HepG2 (cell line): Measurements from ENCODE around the gene FXR2. TPM values are rescaled to one million over a fixed set of nuclear protein-coding genes. Genes with fewer than 3 reads are reported as not detected.

Source experiments
- ATAC-seq: fragments of 200-7000 bp; cut with Tn5 transposase; 3 replicates; pipeline ENCODE4 v1.9.1; 2020; ENCODE audit warnings: mild to moderate bottlenecking, moderate library complexity
- BruUV-seq: library from RNA; stranded (reverse); fragments of 400-500 nt; replicated peaks from 2 replicates; lab custom pipeline; 2021; lab: Mats Ljungman, UMichigan
- CTCF ChIA-PET: fragments of 300-600 bp; formaldehyde crosslinking; extraction: SDS; loops from one replicate; lab custom pipeline; 2021; ENCODE audit warnings: low total read pairs, inconsistent platforms, low intra/inter-chr PET ratio; lab: Yijun Ruan, JAX
- POLR2A ChIA-PET: fragments of 350-600 bp; sonication (Branson Sonifier 250); formaldehyde crosslinking; loops from one replicate; lab custom pipeline; 2020; ENCODE audit warnings: antibody characterized with exemption, inconsistent platforms; lab: Yijun Ruan, JAX
- DNase-seq: peaks from one replicate; pipeline ENCODE4 v3.0.0-alpha.2; 2015; ENCODE audit warnings: low spot score
- FAIRE-seq: peaks from 3 replicates; lab custom pipeline; 2011; peaks lifted over from hg19 to GRCh38; lab: Jason Lieb, UNC
- H2AFZ ChIP-seq: one replicate; pipeline ENCODE4 v1.6.1; 2011; ENCODE audit warnings: low read length, inconsistent platforms
- H3K27ac ChIP-seq: fragments of 300-600 bp; 3 replicates; pipeline ENCODE4 v1.8.0; 2011; ENCODE audit warnings: mixed run types, mild to moderate bottlenecking, mixed read lengths, low read length, inconsistent platforms; ENCODE audit not compliant: insufficient read depth; ENCODE audit errors: extremely low read length
- H3K27me3 ChIP-seq, 2 experiments: fragments of 200-600 bp in 1 of 2; 2 replicates in 1 of 2; 3 replicates in 1 of 2; pipeline versions ENCODE4 v1.6.0 to v1.8.0; 2011; ENCODE audit warnings: low read length in 2 of 2, mild to moderate bottlenecking in 2 of 2, moderate library complexity in 2 of 2, inconsistent platforms in 1 of 2; ENCODE audit not compliant: insufficient read depth in 2 of 2, control insufficient read depth in 1 of 2
- H3K36me3 ChIP-seq, 2 experiments: fragments of 200-600 bp in 1 of 2; replicated peaks in 1 of 2; 2 replicates in 1 of 2; 3 replicates in 1 of 2; pipeline versions ENCODE4 v1.5.1 to v1.8.0; 2011; ENCODE audit warnings: low read length in 2 of 2, inconsistent platforms in 1 of 2; ENCODE audit not compliant: insufficient read depth in 2 of 2, control insufficient read depth in 1 of 2
- H3K4me1 ChIP-seq: 2 replicates; pipeline ENCODE4 v1.5.1; 2012; ENCODE audit warnings: low read length, inconsistent platforms; ENCODE audit not compliant: insufficient read depth
- H3K4me2 ChIP-seq: 2 replicates; pipeline ENCODE4 v1.6.0; 2011; ENCODE audit warnings: low read depth, low read length, inconsistent platforms
- H3K4me3 ChIP-seq, 3 experiments: fragments of 200-600 bp in 1 of 3; sonication (generic), shearing (Covaris generic) in 1 of 3; replicated peaks in 1 of 3; 2 replicates each; pipeline ENCODE4 v1.5.1; 2011 to 2016; ENCODE audit warnings: low read length in 3 of 3, inconsistent platforms in 2 of 3, low read depth in 2 of 3, mild to moderate bottlenecking in 2 of 3, control low read depth in 1 of 3, mixed read lengths in 1 of 3; ENCODE audit not compliant: insufficient read depth in 1 of 3
- H3K79me2 ChIP-seq: one replicate; pipeline ENCODE4 v1.6.1; 2011; ENCODE audit warnings: low read length, inconsistent platforms; ENCODE audit not compliant: insufficient read depth
- H3K9ac ChIP-seq: 2 replicates; pipeline ENCODE4 v1.6.0; 2011; ENCODE audit warnings: mild to moderate bottlenecking, low read depth, low read length, inconsistent platforms; ENCODE audit not compliant: insufficient read depth
- H3K9me3 ChIP-seq: 2 replicates; pipeline ENCODE4 v1.5.1; 2012; ENCODE audit warnings: mild to moderate bottlenecking, low read length
- H4K20me1 ChIP-seq: 2 replicates; pipeline ENCODE4 v1.6.0; 2011; ENCODE audit warnings: inconsistent platforms, mild to moderate bottlenecking, low read length, moderate library complexity; ENCODE audit not compliant: insufficient read depth
- HOXA5 ChIP-seq: sonication (generic); formaldehyde crosslinking; IDR thresholded peaks from 2 replicates; pipeline ENCODE4 v1.4.0; 2020; ENCODE audit warnings: missing genetic modification reagents
- MEIS2 ChIP-seq: sonication (generic); formaldehyde crosslinking; IDR thresholded peaks from 2 replicates; pipeline ENCODE4 v1.9.0; 2021; ENCODE audit warnings: mild to moderate bottlenecking, missing genetic modification reagents
- MYC ChIP-seq: sonication (generic); formaldehyde crosslinking; IDR thresholded peaks from 2 replicates; pipeline ENCODE4 v1.9.0; 2021; ENCODE audit warnings: missing genetic modification reagents, borderline replicate concordance
- SOX13 ChIP-seq, 3 experiments: fragments of 450-650 bp in 1 of 3; sonication (generic) in 1 of 3; formaldehyde crosslinking in 1 of 3; IDR thresholded peaks in 2 of 3; conservative IDR thresholded peaks in 1 of 3; 2 replicates each; pipeline versions ENCODE4 v1.5.0 to v1.6.1; 2016 to 2020; ENCODE audit warnings: antibody characterized with exemption in 1 of 3, mild to moderate bottlenecking in 1 of 3, missing compliant biosample characterization in 1 of 3, missing genetic modification reagents in 1 of 3, moderate library complexity in 1 of 3
- ZNF20 ChIP-seq: sonication (generic); formaldehyde crosslinking; IDR thresholded peaks from 2 replicates; pipeline ENCODE4 v1.4.0; 2020; ENCODE audit warnings: mild to moderate bottlenecking, moderate library complexity, missing genetic modification reagents
- WGBS: methylation state at CpG from one replicate; pipeline ENCODE4 v1.1.6; 2017; ENCODE audit warnings: low lambda C conversion rate; 5-methylcytosine and 5-hydroxymethylcytosine counted together
- in situ Hi-C: cut with HindIII; loops from 2 replicates; pipeline ENCODE4 v1.10.0; 2017; ENCODE audit warnings: low pct_unique_long_range_greater_than_20kb; ENCODE audit not compliant: extremely low pct_ligation_motif_present
- intact Hi-C: fragments of 100-400 bp; cut with micrococcal nuclease; formaldehyde crosslinking; loops from one replicate; pipeline ENCODE4 v1.10.0; 2022; ENCODE audit not compliant: unreplicated experiment
- polyA plus RNA-seq, 8 experiments: library from polyadenylated mRNA; depleted of rRNA in 3 of 8; stranded (reverse) in 7 of 8; unstranded in 1 of 8; fragments of >200 nt; fragmentation: Illumina TruSeq in 4 of 8; extraction: Trizol in 4 of 8; gene quantifications; 2 replicates each; pipeline versions ENCODE4 v1.2.1 to v1.2.3, GENCODE V29; 2011 to 2016; ENCODE audit warnings: low read depth in 4 of 8, missing spikeins in 1 of 8, mixed read lengths in 1 of 8; ENCODE audit not compliant: insufficient read depth in 1 of 8
- total RNA-seq, 5 experiments: library from RNA; depleted of rRNA; stranded (reverse); fragments of >200 nt; fragmentation: Illumina TruSeq; extraction: Trizol; gene quantifications; 2 replicates each; pipeline ENCODE4 v1.2.3, GENCODE V29; 2016; ENCODE audit warnings: low read depth in 1 of 5
- TF ChIP-seq, protein P1 (sequence below): sonication (generic); formaldehyde crosslinking; IDR thresholded peaks from 2 replicates; pipeline ENCODE4 v1.4.0; 2020; ENCODE audit warnings: mild to moderate bottlenecking, missing genetic modification reagents, borderline replicate concordance

Gene FXR2
- total and polyA plus RNA-seq, 2 of the 13 experiments (the other 11 are each of a cell fraction or from before 2014, with no cell fraction given), result 20.9 to 24.4 TPM

- BruUV-seq, result no TSS peak
- no peak overlapping the region for H3K9ac ChIP-seq
- DNase-seq (no peak), ATAC-seq (no peak), FAIRE-seq (no peak)
- no peak overlapping the region for H2AFZ ChIP-seq
- no peaks in the 10 kb centered on the region for H4K20me1 ChIP-seq
- no peaks in the 10 kb centered on the region for H3K9me3 ChIP-seq
- H3K4me2 ChIP-seq, result no peak overlapping the region
- H3K27me3 ChIP-seq, result no peaks in the 10 kb centered on the region; a peak in 1 of 5 replicates
- peaks cover 23% of the 10 kb centered on the region for H3K4me1 ChIP-seq
- ChIA-PET CTCF (interaction anchor here (0.9 to 1.5 kb wide), 3 partner anchors 46 to 100 kb away, joined by 3 to 7 read pairs (median 3); partner anchors contain the start of genes TP53 and WRAP53), POLR2A (interaction anchor here (0.6 to 4.5 kb wide), 5 partner anchors 8 to 100 kb away, joined by 3 to 89 read pairs (median 4); partner anchors contain the start of genes ATP1B2, CD68, SAT2 and TP53)
- peaks cover 13 to 36% of the 10 kb centered on the region in 2 experiments for H3K36me3 ChIP-seq
- intact Hi-C loops, result no loop called here
- no peak overlapping the region for H3K27ac ChIP-seq
- WGBS, result 84% methylated on average over 12 of the region's 12 CpGs
- H3K4me3 ChIP-seq, result no peak overlapping the region
- TF ChIP-seq MEIS2 (0 out of 2 replicates have a peak, but pooled peaks have one; percentile 2), ZNF20 (no peak), SOX13 (IDR thresholded peaks at IDR 0.05) (no peak), SOX13 (CRISPR knock-in tag; conservative IDR thresholded peaks at IDR 0.05 in 1 of 2, IDR thresholded peaks at IDR 0.05 in 1 of 2) (no peak), MYC (CRISPR knock-in tag) (no peak), HOXA5 (CRISPR knock-in tag) (no peak)
- TF ChIP-seq, protein P1, sequence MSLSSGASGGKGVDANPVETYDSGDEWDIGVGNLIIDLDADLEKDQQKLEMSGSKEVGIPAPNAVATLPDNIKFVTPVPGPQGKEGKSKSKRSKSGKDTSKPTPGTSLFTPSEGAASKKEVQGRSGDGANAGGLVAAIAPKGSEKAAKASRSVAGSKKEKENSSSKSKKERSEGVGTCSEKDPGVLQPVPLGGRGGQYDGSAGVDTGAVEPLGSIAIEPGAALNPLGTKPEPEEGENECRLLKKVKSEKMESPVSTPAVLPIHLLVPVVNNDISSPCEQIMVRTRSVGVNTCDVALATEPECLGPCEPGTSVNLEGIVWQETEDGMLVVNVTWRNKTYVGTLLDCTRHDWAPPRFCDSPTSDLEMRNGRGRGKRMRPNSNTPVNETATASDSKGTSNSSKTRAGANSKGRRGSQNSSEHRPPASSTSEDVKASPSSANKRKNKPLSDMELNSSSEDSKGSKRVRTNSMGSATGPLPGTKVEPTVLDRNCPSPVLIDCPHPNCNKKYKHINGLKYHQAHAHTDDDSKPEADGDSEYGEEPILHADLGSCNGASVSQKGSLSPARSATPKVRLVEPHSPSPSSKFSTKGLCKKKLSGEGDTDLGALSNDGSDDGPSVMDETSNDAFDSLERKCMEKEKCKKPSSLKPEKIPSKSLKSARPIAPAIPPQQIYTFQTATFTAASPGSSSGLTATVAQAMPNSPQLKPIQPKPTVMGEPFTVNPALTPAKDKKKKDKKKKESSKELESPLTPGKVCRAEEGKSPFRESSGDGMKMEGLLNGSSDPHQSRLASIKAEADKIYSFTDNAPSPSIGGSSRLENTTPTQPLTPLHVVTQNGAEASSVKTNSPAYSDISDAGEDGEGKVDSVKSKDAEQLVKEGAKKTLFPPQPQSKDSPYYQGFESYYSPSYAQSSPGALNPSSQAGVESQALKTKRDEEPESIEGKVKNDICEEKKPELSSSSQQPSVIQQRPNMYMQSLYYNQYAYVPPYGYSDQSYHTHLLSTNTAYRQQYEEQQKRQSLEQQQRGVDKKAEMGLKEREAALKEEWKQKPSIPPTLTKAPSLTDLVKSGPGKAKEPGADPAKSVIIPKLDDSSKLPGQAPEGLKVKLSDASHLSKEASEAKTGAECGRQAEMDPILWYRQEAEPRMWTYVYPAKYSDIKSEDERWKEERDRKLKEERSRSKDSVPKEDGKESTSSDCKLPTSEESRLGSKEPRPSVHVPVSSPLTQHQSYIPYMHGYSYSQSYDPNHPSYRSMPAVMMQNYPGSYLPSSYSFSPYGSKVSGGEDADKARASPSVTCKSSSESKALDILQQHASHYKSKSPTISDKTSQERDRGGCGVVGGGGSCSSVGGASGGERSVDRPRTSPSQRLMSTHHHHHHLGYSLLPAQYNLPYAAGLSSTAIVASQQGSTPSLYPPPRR (CRISPR knock-in tag), result no peak
- peaks cover 15% of the 10 kb centered on the region for H3K79me2 ChIP-seq
- in situ Hi-C loops, result loop anchor here (5.0 kb wide), 1 partner anchor 100 kb away; the partner anchor contains the start of genes TP53 and WRAP53
These were observed 27.1 kb downstream of the FXR2 start for GRCh38 chr17:7587420-7588151.
